Stimulated activated CD4-positive, alpha-beta T cell treated with anti-CD3 and anti-CD28 coated beads, Interleukin-15, amount 100 ng/mL, for 48 hours (primary cell): Measurements from ENCODE around the gene HDAC7.
A peak's percentile ranks its signal among the peaks of the same experiment; 100 is the strongest.
"Not testable (repeated sequence)": the region's sequence is repeated elsewhere in the genome, so short reads cannot be mapped to it uniquely, and the experiment has no call there.

Source experiments
- DNase-seq, 2 donors: peaks; one replicate each; pipeline ENCODE4 v3.0.0-alpha.2; 2020; ENCODE audit warnings: low read depth in 2 of 2

Gene HDAC7

GRCh38 chr12:47813511-47814196 lies 6.0 kb downstream of the HDAC7 start:
- DNase-seq: no peak

- DNase-seq: peak; percentile 91 to 94
Measured at GRCh38 chr12:47812797-47813510, 6.7 kb downstream of the HDAC7 start.

- no peak for DNase-seq
Measured at GRCh38 chr12:47811581-47812484, 7.9 kb downstream of the HDAC7 start.

- DNase-seq: no peak
Measured at GRCh38 chr12:47811072-47811396, 8.7 kb downstream of the HDAC7 start.

GRCh38 chr12:47809518-47809917 lies 10.2 kb downstream of the HDAC7 start:
- not testable (repeated sequence) for DNase-seq

- DNase-seq: peak in 1 of 2 donors; percentile 58
Measured at GRCh38 chr12:47808574-47809365, 10.9 kb downstream of the HDAC7 start.

- peak; percentile 62 to 80 for DNase-seq
Measured at GRCh38 chr12:47808050-47808449, 11.7 kb downstream of the HDAC7 start.

GRCh38 chr12:47807338-47807737 lies 12.4 kb downstream of the HDAC7 start:
- DNase-seq: no peak

GRCh38 chr12:47805417-47805816 lies 14.3 kb downstream of the HDAC7 start:
- DNase-seq: no peak

- no peak for DNase-seq
Measured at GRCh38 chr12:47804171-47804570, 15.5 kb downstream of the HDAC7 start.

- DNase-seq: no peak
Measured at GRCh38 chr12:47803191-47803875, 16.4 kb downstream of the HDAC7 start.

- no peak for DNase-seq
Measured at GRCh38 chr12:47802312-47802711, 17.4 kb downstream of the HDAC7 start.

- no peak for DNase-seq
Measured at GRCh38 chr12:47801904-47802246, 17.8 kb downstream of the HDAC7 start.

GRCh38 chr12:47801170-47801903 lies 18.4 kb downstream of the HDAC7 start:
- no peak for DNase-seq

- no peak for DNase-seq
Measured at GRCh38 chr12:47800582-47800981, 19.1 kb downstream of the HDAC7 start.

- DNase-seq: no peak
Measured at GRCh38 chr12:47799357-47799955, 20.2 kb downstream of the HDAC7 start.

GRCh38 chr12:47798382-47798948 lies 21.2 kb downstream of the HDAC7 start:
- DNase-seq: no peak

- no peak for DNase-seq
Measured at GRCh38 chr12:47797441-47797840, 22.3 kb downstream of the HDAC7 start.

GRCh38 chr12:47795814-47796411 lies 23.8 kb downstream of the HDAC7 start:
- no peak for DNase-seq
